Mesendoderm (in vitro differentiated cells): ENCODE results near the gene TXN2.
A peak's percentile ranks its signal among the peaks of the same experiment; 100 is the strongest.
"Not testable (repeated sequence)": the region's sequence is repeated elsewhere in the genome, so short reads cannot be mapped to it uniquely, and the experiment has no call there.

ENCODE experiments used
- DNase-seq: peaks from one replicate; pipeline ENCODE4 v3.0.0; 2013
- H2AK5ac ChIP-seq: 2 replicates; pipeline ENCODE4 v1.6.1; 2013; ENCODE audit warnings: low read length, inconsistent platforms
- H2BK120ac ChIP-seq: 2 replicates; pipeline ENCODE4 v1.6.1; 2013; ENCODE audit warnings: low read depth, mild to moderate bottlenecking, low read length, moderate library complexity, mixed read lengths
- H2BK15ac ChIP-seq: replicated peaks from 2 replicates; pipeline ENCODE4 v1.6.1; 2013; ENCODE audit warnings: low read depth, mild to moderate bottlenecking, moderate library complexity
- H2BK5ac ChIP-seq: 2 replicates; pipeline ENCODE4 v1.6.1; 2013; ENCODE audit warnings: low read length, inconsistent platforms
- H3K18ac ChIP-seq: 2 replicates; pipeline ENCODE4 v1.6.1; 2013; ENCODE audit warnings: mild to moderate bottlenecking, low read length, mixed read lengths
- H3K23ac ChIP-seq: one replicate; pipeline ENCODE4 v1.6.1; 2013; ENCODE audit warnings: low read length
- H3K27ac ChIP-seq: 2 replicates; pipeline ENCODE4 v1.5.1; 2013; ENCODE audit warnings: low read depth, mild to moderate bottlenecking, inconsistent platforms, low read length, moderate library complexity
- H3K27me3 ChIP-seq: 2 replicates; pipeline ENCODE4 v1.6.1; 2013; ENCODE audit warnings: low read length, control low read depth, mild to moderate bottlenecking, inconsistent platforms; ENCODE audit not compliant: insufficient read depth, poor library complexity
- H3K36me3 ChIP-seq: 2 replicates; pipeline ENCODE4 v1.6.1; 2013; ENCODE audit warnings: low read length, inconsistent platforms; ENCODE audit not compliant: control insufficient read depth, insufficient read depth
- H3K4ac ChIP-seq: one replicate; pipeline ENCODE4 v1.6.1; 2013; ENCODE audit warnings: low read depth, mild to moderate bottlenecking, low read length, moderate library complexity
- H3K4me1 ChIP-seq: 2 replicates; pipeline ENCODE4 v1.6.1; 2013; ENCODE audit warnings: low read depth, low read length, inconsistent platforms; ENCODE audit not compliant: control insufficient read depth
- H3K4me2 ChIP-seq: 2 replicates; pipeline ENCODE4 v1.6.1; 2013; ENCODE audit warnings: low read length
- H3K4me3 ChIP-seq: 2 replicates; pipeline ENCODE4 v1.5.1; 2013; ENCODE audit warnings: mild to moderate bottlenecking, low read length
- H3K56ac ChIP-seq: one replicate; pipeline ENCODE4 v1.6.1; 2013; ENCODE audit warnings: low read length
- H3K79me1 ChIP-seq: 2 replicates; pipeline ENCODE4 v1.6.1; 2013; ENCODE audit warnings: low read length, inconsistent platforms
- H3K79me2 ChIP-seq: 2 replicates; pipeline ENCODE4 v1.6.1; 2013; ENCODE audit warnings: mild to moderate bottlenecking, low read length; ENCODE audit not compliant: control insufficient read depth, insufficient read depth
- H3K9ac ChIP-seq: 2 replicates; pipeline ENCODE4 v1.6.1; 2013; ENCODE audit warnings: low read length, inconsistent platforms
- H4K5ac ChIP-seq: one replicate; pipeline ENCODE4 v1.6.1; 2013; ENCODE audit warnings: low read length
- H4K8ac ChIP-seq: one replicate; pipeline ENCODE4 v1.6.1; 2013; ENCODE audit warnings: low read depth, mild to moderate bottlenecking, control low read depth, low read length, moderate library complexity
- WGBS: extraction: QIAGEN DNeasy Blood & Tissue Kit; methylation state at CpG from one replicate; pipeline ENCODE4 v1.1.7; 2013; ENCODE audit warnings: low lambda C conversion rate, missing lambda C conversion rate; ENCODE audit not compliant: insufficient coverage; ENCODE audit errors: extremely low coverage; 5-methylcytosine and 5-hydroxymethylcytosine counted together

Gene TXN2

GRCh38 chr22:36455571-36456463, 25.6 kb downstream of the TXN2 start:
- no CpG with 5 or more reads among the region's 21 CpGs for WGBS
- peak overlapping the region; percentile 40 for H3K4me2 ChIP-seq
- H2BK5ac ChIP-seq: peak overlapping the region; percentile 54
- peak overlapping the region; percentile 76 for H3K18ac ChIP-seq
- no peaks in the 10 kb centered on the region for H3K27me3 ChIP-seq
- peak overlapping the region; percentile 23 for H2BK120ac ChIP-seq
- no peaks in the 10 kb centered on the region for H3K79me2 ChIP-seq
- peak overlapping the region; percentile 96 for H3K4ac ChIP-seq
- H3K9ac ChIP-seq: peak overlapping the region; percentile 76
- no peak overlapping the region for H3K4me3 ChIP-seq
- no peaks in the 10 kb centered on the region for H3K36me3 ChIP-seq
- peaks cover 7% of the 10 kb centered on the region for H3K4me1 ChIP-seq
- DNase-seq: no peak
- no peaks in the 10 kb centered on the region for H3K79me1 ChIP-seq
- H2BK15ac ChIP-seq: no peak overlapping the region
- peak overlapping the region; percentile 38 for H3K27ac ChIP-seq
- H3K56ac ChIP-seq: peak overlapping the region; percentile 82
- peak overlapping the region; percentile 44 for H4K8ac ChIP-seq
- H2AK5ac ChIP-seq: peak overlapping the region; percentile 36
- no peak overlapping the region for H3K23ac ChIP-seq
- H4K5ac ChIP-seq: no peak overlapping the region

- H2BK120ac ChIP-seq: peak overlapping the region; percentile 23
- H3K36me3 ChIP-seq: no peaks in the 10 kb centered on the region
- no peaks in the 10 kb centered on the region for H3K79me1 ChIP-seq
- no peaks in the 10 kb centered on the region for H3K79me2 ChIP-seq
- no peak overlapping the region for H2BK15ac ChIP-seq
- peak overlapping the region; percentile 13 for H3K4me3 ChIP-seq
- no CpG with 5 or more reads among the region's 61 CpGs for WGBS
- peak overlapping the region; percentile 54 for H2BK5ac ChIP-seq
- peak overlapping the region; percentile 96 for H3K4ac ChIP-seq
- H3K18ac ChIP-seq: peak overlapping the region; percentile 76
- H3K27me3 ChIP-seq: no peaks in the 10 kb centered on the region
- peak overlapping the region; percentile 76 for H3K9ac ChIP-seq
- H3K4me1 ChIP-seq: peaks cover 7% of the 10 kb centered on the region
- peak overlapping the region; percentile 38 for H3K27ac ChIP-seq
- H3K56ac ChIP-seq: peak overlapping the region; percentile 82
- H3K4me2 ChIP-seq: peak overlapping the region; percentile 40
- DNase-seq: peak; percentile 97
- H2AK5ac ChIP-seq: peak overlapping the region; percentile 36
- H3K23ac ChIP-seq: no peak overlapping the region
- no peak overlapping the region for H4K5ac ChIP-seq
- H4K8ac ChIP-seq: peak overlapping the region; percentile 44
Observed at GRCh38 chr22:36454916-36455570, 26.4 kb downstream of the TXN2 start.

GRCh38 chr22:36453855-36454378, 27.5 kb downstream of the TXN2 start:
- WGBS: no CpG with 5 or more reads among the region's 16 CpGs
- Histone ChIP-seq H2BK15ac (no peak overlapping the region), H3K4me2 (no peak overlapping the region), H3K4me3 (no peak overlapping the region), H3K56ac (peak overlapping the region; percentile 15), H2BK5ac (no peak overlapping the region), H4K8ac (no peak overlapping the region), H3K27me3 (no peaks in the 10 kb centered on the region), H3K9ac (no peak overlapping the region), H3K18ac (no peak overlapping the region), H3K27ac (no peak overlapping the region), H3K4me1 (peaks cover 7% of the 10 kb centered on the region), H2BK120ac (no peak overlapping the region), H3K79me1 (no peaks in the 10 kb centered on the region), H2AK5ac (peak overlapping the region; percentile 85), H3K79me2 (no peaks in the 10 kb centered on the region), H3K4ac (no peak overlapping the region), H3K36me3 (no peaks in the 10 kb centered on the region), H3K23ac (no peak overlapping the region), H4K5ac (no peak overlapping the region)
- DNase-seq: no peak

GRCh38 chr22:36452978-36453607, 28.3 kb downstream of the TXN2 start:
- not testable (repeated sequence) for H2AK5ac ChIP-seq, H3K27ac ChIP-seq, H2BK15ac ChIP-seq, H3K4me3 ChIP-seq, H2BK5ac ChIP-seq, H3K4ac ChIP-seq, H2BK120ac ChIP-seq, H3K4me1 ChIP-seq, H3K4me2 ChIP-seq, H3K18ac ChIP-seq, H3K79me2 ChIP-seq, H4K8ac ChIP-seq, H3K9ac ChIP-seq, H3K23ac ChIP-seq, H3K56ac ChIP-seq, H3K27me3 ChIP-seq, H3K36me3 ChIP-seq, DNase-seq, H3K79me1 ChIP-seq, H4K5ac ChIP-seq
- WGBS: no CpG with 5 or more reads among the region's 5 CpGs

GRCh38 chr22:36452250-36452977, 29.0 kb downstream of the TXN2 start:
- no peak overlapping the region for H3K9ac ChIP-seq
- H3K79me2 ChIP-seq: no peaks in the 10 kb centered on the region
- H3K4me3 ChIP-seq: no peak overlapping the region
- no peak overlapping the region for H3K27ac ChIP-seq
- no peak overlapping the region for H4K8ac ChIP-seq
- H2BK15ac ChIP-seq: no peak overlapping the region
- H4K5ac ChIP-seq: no peak overlapping the region
- no CpG with 5 or more reads among the region's 9 CpGs for WGBS
- H3K18ac ChIP-seq: no peak overlapping the region
- no peaks in the 10 kb centered on the region for H3K27me3 ChIP-seq
- H3K4me2 ChIP-seq: no peak overlapping the region
- H3K79me1 ChIP-seq: no peaks in the 10 kb centered on the region
- no peak overlapping the region for H3K4ac ChIP-seq
- peaks cover 4% of the 10 kb centered on the region for H3K4me1 ChIP-seq
- no peak overlapping the region for H2BK5ac ChIP-seq
- no peak overlapping the region for H3K23ac ChIP-seq
- H2AK5ac ChIP-seq: no peak overlapping the region
- no peaks in the 10 kb centered on the region for H3K36me3 ChIP-seq
- no peak overlapping the region for H2BK120ac ChIP-seq
- no peak overlapping the region for H3K56ac ChIP-seq
- DNase-seq: no peak
